ENCODE results near the gene FOXP3.

Gene FOXP3

DNA sequence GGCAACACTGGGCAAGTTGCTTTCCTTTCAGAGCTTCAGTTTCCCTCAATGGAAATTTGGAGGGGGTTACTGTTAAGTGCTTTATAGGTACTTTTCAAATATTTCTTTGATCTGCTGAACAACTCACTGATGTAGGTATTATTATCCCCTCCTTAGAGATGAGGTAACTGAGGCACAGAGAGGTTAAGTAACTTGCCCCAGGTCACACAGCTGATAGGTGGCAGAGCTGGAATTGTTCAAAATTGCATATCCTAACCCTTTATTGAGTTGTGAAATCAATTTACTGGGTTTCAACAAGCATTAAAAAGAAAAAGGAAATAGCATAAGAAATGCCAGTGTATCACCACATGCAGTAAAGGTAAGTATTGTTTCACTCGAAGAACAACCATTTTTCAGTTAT is 11.7 kb upstream of the FOXP3 start:
- no peak for DNase-seq (ENCODE audit: low read depth in 2 of 2)

DNA sequence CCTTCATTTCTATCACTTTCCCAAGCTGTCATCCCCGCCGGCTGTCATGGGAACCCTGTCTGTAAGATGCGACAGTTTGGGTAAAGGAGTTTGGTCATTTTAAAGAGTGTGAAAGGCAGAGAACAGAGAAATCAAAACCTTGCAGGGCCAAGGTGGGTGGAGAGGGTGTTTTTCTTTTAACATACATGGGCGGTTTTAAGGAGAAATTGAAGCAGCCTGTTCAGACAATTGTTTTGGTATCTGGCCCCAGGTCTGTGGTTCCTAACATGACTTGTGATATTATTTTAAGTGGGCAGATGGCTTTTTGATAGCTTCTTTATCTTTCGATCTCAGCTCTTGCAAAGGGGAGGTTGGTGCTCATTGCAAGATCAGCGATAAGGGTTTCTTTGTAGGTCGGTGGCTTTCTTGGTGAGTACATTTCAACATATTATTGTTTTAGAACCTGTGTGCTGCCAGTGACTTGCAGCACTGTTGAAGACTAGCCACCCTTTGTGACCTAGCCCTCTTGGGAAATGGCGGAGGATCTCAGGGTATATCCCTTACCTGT is 8.7 kb upstream of the FOXP3 start:
- no peak for DNase-seq (ENCODE audit: low read depth in 2 of 2)

DNA sequence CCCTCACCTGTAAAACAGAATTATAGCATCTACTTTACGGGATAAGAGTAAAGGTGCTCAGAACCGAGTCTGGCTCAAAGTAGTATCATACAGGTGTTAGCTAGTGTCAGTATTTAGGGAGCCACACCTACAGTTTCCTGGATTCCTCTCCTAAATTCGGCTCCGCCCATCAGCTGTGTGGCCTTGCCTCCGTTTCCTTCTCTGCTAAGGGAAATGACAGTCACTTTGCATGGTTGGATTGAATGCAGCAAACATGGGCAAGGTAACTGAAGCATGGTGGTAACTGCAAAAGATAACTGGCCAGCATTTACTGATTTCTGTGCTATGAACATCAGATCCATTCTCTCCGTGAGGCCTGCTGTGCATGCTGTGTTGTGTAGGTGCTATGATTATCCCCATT is 7.9 kb upstream of the FOXP3 start:
- DNase-seq (ENCODE audit: low read depth in 2 of 2): no peak

DNA sequence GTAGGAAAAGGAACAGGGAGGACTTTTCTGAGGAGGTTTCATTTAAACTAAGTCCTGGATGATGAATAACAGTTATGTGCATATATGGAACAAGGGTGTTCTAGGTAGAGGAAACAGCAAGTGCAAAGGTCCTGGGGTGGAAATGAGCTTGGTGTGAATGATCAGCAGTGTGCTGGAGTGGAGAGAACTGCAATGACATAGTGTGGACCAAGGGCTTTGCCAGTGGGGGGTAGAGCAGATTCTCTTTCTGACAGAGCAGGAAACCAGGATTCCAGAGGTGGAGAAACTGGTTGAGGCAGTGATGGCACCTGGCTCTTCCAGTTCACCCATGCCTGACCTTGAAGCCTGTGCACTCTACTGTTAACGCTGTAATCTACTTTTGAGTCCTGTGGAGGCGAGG is 6.8 kb upstream of the FOXP3 start:
- DNase-seq (ENCODE audit: low read depth in 2 of 2): no peak

DNA sequence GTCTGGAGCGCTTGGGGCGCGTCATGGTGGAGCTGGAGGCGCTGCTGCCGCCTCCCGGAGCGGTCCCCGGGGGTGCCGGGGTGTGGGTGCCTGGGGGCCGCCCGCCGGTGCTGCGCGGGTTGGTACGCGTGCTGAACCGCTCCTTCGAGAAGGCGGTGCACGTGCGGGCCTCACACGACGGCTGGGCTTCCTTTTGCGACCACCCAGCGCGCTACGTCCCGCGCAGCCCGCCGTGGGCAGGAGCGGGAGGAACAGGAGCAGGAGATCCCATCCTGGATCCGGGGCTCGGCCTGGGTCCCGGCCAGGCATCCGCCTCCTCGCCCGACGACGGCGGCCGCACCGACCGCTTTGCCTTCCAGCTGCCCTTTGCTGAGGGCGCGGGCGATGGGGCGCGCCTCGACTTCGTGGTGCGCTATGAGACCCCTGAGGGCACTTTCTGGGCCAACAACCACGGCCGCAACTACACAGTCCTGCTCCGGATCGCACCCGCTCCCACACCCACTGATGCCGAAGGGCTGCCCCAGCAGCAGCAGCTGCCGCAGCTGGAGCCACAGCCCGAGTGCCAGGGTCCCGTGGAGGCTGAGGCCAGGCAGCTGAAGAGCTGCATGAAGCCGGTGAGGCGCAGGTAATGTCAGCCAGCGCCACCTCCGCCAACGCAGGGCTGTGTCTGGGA is 5.9 kb upstream of the FOXP3 start:
- DNase-seq (ENCODE audit: low read depth in 2 of 2): no peak

DNA sequence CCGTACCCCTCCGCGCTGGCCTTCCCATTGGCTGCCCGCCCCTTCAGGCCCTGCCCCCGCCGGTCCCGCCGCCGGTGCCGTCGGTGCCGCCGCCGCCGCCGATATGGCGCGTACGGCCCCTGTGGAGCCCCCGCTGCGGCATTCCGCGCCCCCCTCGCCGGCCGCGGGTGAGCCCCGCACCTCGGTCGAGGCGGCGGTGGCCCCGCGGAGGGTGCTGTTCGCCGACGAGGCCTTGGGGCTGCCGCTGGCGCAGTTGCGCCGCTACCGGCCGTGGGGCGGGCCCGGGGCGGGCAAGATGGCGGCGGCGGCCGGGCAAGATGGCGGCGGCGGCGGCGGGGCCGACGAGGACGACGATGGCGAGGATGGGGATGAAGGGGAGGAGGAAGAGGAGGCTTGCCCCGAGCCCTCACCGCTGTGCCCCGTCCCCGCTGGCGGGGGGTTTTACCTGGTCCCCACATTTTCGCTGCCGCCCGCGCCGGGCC is 5.3 kb upstream of the FOXP3 start, which contains the start of gene PPP1R3F:
Gene PPP1R3F, plus strand, starts transcription at position 27 of the 482 bp plus-strand sequence. Its CDS starts 77 bp downstream, at position 104.
- DNase-seq (ENCODE audit: low read depth in 2 of 2): peak in 1 of 2 donors; percentile 29

DNA sequence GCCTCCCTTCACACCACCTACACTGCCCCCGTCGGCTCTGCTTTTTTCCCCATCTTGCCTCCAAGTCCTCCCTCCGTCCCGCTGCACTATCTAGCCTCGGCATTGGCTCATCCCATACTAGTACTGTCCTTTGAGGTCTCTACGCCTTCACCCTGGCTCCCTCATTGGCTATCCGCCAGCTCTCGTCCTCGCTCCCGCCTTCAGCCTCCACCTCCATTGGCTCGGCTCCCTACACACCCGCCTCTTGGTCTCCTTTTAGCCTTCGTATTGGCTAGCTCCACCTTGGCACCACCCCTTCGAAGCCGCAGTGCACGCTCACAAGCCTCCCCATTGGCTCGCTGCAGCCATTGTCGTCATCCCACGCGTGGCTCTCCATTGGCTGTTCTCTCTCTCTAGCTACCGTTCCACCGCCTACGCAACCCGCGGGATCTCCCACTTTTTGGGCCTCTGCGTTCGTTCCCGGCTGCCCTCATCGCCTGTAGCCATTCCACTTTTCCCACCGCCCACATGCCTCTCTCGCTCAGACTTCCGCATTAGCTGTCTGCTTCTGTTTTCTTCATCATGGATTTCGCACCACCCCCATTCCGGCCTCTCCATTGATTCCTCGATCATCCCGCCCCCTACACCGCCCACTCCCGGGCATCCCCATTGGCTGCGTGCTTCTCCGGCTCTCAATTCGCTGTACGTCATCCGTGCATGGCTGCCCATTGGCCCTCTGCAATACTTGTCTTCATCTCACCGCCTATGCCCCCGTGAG is 4.7 kb upstream of the FOXP3 start:
- DNase-seq (ENCODE audit: low read depth in 2 of 2): peak; percentile 85 to 88

DNA sequence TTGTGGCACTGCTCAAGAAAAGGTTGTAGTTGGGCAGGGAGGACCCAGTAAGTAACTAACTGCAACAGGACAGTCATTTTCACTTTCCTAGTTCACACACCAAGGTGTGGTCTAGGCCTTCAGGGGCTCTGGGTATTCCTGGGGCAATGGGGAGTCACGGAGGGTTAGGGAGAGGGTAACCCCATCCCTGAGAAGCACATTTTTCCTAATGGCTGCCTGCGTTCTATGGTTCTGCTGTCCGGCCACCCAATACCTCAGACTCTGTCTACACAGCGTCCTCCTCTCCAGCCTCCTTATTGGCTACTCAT is 4.1 kb upstream of the FOXP3 start:
- no peak for DNase-seq (ENCODE audit: low read depth in 2 of 2)

DNA sequence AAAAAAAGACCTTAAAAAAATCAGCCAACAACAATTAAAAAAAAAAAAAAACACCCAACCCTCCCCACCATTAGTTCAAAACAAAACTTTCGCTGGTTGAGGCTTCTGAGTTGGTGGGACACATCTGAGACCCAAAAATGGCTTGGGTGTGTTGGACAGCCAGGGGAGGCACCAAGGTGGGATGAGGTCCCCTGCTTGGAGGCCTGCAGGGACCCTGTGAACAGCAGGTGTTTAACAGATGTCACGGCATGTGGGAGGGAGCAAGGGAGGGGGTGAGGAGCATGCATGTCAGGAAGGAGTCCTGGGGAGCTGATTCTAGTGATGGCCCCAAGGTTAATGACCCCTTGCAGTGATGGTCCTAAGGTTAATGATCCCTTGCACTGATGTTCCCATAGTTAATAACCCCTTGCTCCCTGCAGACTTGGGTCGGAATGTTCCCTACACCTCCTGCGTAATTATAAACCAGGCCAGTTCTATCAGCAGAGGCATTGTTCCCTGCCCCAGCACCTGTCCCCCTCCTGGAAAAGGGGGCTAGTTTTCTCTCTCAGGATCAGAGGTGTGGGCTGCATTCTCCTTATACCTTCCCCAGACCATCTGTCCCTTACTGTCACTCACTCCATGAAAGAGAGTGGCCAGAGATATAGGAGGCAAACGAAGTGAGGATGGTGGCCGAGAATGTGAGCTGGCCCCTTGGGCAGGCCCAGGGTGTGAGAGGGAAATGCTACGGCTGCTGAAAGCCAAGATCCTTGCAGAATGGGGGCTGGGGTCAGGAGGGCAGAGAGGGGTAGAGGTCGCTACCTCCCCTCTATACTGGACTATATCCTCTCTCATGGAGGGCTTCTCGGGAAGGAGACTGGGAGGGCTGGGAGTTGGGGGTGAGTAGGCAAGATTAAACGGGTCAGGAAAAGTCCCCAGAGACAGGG is 2.3 kb upstream of the FOXP3 start:
- DNase-seq (ENCODE audit: low read depth in 2 of 2): no peak

DNA sequence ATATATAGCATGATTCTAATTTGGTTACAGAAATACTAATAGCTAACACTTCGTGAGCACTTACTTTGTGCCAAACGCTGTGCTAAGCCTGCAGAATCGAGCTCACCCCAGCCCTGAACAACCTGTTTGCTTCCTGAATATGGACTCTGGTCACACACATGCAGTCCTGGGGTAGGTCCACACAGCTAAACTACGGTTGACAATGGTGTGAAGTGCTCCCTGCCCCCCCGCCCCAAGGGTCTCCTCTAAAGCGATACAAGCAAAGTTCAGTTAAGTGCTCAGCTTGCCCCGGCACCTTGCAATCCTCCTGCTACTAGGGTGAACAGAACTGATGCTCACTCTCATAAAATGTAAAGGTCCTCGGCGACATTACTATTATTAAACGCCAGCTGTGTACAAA is 879 bp downstream of the FOXP3 start:
- DNase-seq (ENCODE audit: low read depth in 2 of 2): no peak

DNA sequence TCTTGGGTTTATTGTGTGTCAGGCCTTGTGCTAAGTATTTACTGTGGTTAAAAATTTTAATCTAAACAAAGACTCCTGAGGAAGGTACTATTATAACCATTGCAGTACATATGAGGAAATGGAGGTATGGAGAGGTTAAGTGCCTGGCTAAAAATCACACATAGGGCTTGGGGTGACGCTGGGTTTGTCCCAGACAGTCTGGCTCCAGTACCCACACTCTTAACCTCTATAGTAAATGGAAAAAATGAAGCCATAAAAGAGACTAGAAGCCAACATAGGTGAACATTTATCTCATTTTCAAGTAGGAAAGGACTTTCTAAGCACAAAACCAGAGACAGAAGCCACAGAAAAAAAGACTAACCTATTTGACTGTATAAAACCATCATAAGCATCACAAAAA is 1.9 kb downstream of the FOXP3 start:
- DNase-seq (ENCODE audit: low read depth in 2 of 2): no peak

DNA sequence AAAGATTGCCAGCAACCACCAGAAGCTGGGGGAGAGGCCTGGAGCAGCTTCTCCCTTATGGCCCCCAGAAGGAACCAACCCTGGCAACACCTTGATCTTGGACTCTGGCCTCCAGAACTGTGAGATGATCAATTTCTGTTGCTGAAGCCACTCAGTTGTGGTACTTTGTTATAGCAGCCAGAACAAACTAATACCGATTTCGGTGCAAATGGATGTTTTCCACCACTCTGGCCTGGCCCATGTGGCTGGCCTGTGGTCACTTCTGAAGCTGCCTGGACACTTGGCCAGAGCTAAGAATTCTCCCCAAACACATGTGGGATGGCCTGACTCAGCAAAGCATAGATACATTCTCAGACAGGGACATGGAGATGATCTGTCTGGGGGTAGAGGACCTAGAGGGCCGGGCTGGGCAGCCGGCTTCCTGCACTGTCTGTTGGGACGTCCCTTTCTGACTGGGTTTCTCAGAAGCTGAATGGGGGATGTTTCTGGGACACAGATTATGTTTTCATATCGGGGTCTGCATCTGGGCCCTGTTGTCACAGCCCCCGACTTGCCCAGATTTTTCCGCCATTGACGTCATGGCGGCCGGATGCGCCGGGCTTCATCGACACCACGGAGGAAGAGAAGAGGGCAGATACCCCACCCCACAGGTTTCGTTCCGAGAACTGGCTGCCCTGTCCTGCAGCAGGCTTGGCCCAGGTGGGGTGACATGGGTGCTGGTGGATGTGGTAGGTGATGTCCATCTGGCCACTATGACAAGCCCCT is 4.1 kb downstream of the FOXP3 start:
- DNase-seq (ENCODE audit: low read depth in 2 of 2): no peak

DNA sequence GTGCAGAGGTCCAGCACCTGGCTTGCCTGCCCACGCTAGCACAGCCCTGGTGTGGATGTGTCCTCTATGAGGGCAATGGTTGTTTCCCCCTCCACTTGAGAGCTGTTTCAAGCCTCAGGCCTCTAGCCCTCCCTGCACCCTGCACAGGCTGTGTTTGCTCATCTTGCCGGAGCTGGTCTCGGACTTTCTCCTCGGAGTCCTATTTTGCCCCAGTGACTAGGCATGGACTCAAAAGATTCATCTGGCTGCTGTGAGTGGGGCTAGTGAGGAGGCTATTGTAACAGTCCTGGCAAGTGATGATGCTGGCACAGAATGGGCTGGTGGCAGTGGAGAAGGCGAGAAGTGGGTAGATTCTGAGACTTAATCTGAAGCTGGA is 5.8 kb downstream of the FOXP3 start:
- no peak for DNase-seq (ENCODE audit: low read depth in 2 of 2)

DNA sequence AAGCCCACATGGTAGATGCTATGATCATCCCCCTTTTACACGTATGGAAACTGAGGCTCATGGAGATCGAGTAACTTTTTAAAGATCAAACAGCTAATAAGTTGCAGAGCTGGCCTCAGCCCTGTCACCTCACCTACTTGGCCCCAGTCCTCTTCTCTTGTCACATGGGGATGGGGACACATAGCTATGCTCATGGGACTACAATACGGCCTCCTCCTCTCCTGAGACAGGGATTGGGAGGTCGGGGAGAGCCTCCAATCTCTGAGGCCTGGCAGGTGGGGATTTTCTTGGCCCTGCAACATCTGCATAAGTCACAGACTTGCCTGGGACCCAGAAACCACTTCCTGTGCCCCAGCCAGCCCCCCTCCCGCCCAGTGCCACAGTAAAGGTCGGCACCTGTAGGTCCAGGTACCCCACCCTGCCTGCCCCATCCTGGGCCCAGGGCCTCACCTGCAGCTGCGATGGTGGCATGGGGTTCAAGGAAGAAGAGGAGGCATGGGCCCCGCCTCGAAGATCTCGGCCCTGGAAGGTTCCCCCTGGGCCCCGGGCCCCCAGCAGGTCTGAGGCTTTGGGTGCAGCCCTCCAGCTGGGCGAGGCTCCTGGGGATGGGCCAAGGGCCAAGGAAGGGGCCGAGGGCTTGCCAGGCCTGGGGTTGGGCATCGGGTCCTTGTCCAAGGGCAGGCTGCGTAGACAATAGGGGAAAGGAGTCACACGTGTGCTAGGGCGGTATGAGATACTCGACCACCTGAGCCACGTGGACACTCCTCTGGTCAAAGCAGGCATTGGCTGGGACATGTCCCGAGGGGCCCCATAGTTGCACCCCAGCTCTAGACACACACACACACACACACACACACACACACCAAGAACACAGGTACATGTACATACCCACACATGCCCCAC is 6.4 kb downstream of the FOXP3 start:
- no peak for DNase-seq (ENCODE audit: low read depth in 2 of 2)

DNA sequence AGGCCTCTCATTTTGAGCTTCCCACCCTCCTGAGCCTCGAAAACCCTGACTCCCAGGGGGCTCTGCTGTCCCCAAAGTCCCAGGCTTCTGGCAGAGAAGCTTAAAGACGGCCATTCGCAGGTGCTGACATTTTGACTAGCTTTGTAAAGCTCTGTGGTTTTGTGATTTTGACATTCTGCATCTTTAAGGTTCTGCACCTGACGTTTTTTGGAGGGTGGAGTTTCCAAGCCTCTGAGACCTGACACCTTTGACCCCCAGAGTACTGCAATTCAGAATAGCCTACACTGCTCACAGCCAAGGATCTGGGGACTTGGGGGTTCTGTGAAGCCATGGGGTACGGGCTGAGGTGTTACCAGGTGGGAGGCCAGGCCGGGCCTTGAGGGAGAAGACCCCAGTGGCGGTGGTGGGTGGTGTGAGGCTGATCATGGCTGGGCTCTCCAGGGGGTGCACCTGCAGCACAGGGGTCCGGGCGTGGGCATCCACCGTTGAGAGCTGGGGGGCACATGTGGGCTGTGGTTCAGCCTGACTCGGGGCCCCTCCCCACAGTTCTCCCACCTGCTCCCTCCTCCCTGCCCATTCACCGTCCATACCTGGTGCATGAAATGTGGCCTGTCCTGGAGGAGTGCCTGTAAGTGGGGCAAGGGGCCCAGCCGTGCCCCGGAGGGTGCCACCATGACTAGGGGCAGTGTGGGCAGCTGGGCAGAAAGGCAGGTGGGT is 7.3 kb downstream of the FOXP3 start:
- DNase-seq (ENCODE audit: low read depth in 2 of 2): no peak

DNA sequence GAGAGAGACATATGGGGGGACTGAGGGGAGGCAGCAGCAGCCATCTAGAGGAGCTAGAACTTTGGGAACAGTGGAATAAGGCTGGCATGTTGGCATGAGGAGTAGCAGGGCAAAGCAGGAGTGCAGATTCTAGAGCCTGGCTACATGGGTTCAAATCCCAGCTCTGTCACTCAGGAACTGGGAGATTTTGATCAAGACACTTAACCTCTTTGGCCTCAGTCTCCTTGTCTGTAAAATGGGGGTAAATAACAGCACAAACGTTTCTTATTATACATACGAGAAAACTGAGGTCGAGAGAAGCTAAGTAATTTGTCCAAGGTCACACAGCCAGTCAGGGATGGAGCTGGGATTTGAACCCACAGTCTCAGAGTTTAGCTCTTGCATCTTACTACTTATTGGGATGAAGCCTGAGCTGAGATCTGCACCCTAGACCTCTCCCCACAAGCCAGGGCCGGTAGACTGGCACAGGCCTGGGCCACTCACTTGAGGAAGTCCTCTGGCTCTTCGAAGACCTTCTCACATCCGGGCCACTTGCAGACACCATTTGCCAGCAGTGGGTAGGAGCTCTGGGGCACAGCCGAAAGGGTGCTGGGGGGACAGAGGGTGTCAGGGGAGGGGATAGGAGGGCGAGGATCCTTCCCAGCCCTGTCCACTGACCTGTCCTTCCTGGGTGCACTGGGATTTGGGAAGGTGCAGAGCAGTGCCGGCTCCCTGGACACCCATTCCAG is 8.1 kb downstream of the FOXP3 start:
- no peak for DNase-seq (ENCODE audit: low read depth in 2 of 2)

DNA sequence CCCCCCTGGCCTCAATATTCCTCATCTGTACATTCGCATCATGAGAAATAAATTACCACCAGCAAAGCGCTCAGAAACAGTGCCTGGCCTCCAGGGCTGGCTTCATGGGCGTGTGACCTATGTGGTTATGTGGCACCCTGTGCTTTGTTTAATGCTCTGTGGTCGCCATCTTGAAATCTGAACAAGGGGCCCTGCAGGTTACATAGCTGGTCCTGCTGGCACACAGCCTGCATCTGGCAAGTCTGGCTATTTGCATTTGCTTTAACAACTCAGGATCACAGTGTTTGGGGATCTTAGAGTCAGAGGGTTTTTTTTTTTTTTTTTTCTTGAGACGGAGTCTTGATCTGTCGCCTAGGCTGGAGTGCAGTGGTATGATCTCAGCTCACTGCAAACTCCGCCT is 9.9 kb downstream of the FOXP3 start:
- no peak for DNase-seq (ENCODE audit: low read depth in 2 of 2)

DNA sequence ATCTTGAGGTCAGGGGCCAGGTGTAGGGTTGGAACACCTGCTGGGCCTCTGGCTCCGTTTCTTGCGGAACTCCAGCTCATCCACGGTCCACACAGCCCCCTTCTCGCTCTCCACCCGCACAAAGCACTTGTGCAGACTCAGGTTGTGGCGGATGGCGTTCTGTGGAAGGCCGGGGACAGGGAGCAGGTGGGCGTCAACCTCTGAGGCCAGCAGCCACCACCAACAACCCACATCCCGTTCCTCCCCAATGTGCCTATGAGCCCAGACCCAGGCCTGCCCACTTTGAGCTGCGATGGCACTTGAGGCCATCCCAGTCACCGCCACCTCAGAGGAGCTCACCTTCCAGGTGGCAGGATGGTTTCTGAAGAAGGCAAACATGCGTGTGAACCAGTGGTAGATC is 13.2 kb downstream of the FOXP3 start:
- DNase-seq (ENCODE audit: low read depth in 2 of 2): no peak

DNA sequence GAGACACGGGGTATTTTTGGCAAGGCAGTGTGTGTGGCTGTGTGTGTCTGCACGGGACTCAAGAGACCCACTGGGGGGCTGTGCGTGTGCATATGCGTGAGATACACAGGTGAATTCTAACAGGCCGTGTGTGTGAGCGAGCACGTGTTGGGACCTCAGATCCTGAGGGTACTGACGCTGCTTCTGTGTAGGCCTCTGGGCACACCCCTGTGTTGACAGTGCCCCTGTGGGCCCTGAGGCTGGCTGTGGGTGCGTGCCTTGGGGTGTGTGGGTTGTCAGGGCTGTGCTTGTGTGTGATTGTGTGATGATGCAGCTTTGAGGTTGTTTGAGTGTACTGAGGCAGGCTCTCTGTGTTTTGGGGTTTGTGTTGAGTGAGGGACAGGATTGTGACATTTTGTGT is 13.9 kb downstream of the FOXP3 start:
- no peak for DNase-seq (ENCODE audit: low read depth in 2 of 2)
